DOHH2 (cell line): ENCODE data around the gene PRKG2.

ENCODE experiments used
- CTCF ChIP-seq: fragments of 200-600 bp; sonication (generic); IDR thresholded peaks from one replicate; pipeline ENCODE4 v1.5.1; 2014; ENCODE audit warnings: antibody characterized with exemption, mild to moderate bottlenecking, low read depth, low read length; ENCODE audit not compliant: poor library complexity, severe bottlenecking
- EZH2phosphoT487 ChIP-seq: fragments of 200-600 bp; sonication (generic); IDR thresholded peaks from 2 replicates; pipeline ENCODE4 v1.6.1; 2017; ENCODE audit warnings: borderline replicate concordance, mild to moderate bottlenecking, antibody characterized with exemption, low read length, moderate library complexity, mixed read lengths

GRCh38 chr4:81135501-81135900, 79.5 kb downstream of the PRKG2 start:
- TF ChIP-seq CTCF (no peak), EZH2phosphoT487 (no peak)
